Mammary epithelial cell (primary cell): ENCODE data around the gene FOXK2.

Source experiments
- CTCF ChIP-seq, 2 donors: IDR thresholded peaks in 1 of 2; conservative IDR thresholded peaks in 1 of 2; 2 replicates each; pipeline ENCODE4 v1.5.1; 2011 to 2012; ENCODE audit warnings: inconsistent platforms in 2 of 2, low read length in 2 of 2, mild to moderate bottlenecking in 2 of 2, control low read depth in 1 of 2, low read depth in 1 of 2; ENCODE audit not compliant: insufficient read depth in 1 of 2; ENCODE audit errors: extremely low read depth in 1 of 2
- EZH2 ChIP-seq: IDR thresholded peaks from 2 replicates; pipeline ENCODE4 v1.6.1; 2012; ENCODE audit warnings: low read length, inconsistent platforms, borderline replicate concordance

- TF ChIP-seq CTCF (conservative IDR thresholded peaks at IDR 0.05 in 1 of 2, IDR thresholded peaks at IDR 0.05 in 1 of 2; ENCODE audit: extremely low read depth in 1 of 2, insufficient read depth in 1 of 2, low read depth in 1 of 2, low read length in 2 of 2) (no peak), EZH2 (no peak)
These were observed 50.1 kb downstream of the FOXK2 start for GRCh38 chr17:82569621-82570020.
